ENCODE results near the gene RSU1.

Gene RSU1

GRCh38 chr10:16820421-16820820, 3.2 kb upstream of the RSU1 start:
- FAIRE-seq = no peak

GRCh38 chr10:16820018-16820417, 2.8 kb upstream of the RSU1 start:
- no peak for FAIRE-seq

GRCh38 chr10:16819436-16819835, 2.2 kb upstream of the RSU1 start:
- no peak for FAIRE-seq

DNA sequence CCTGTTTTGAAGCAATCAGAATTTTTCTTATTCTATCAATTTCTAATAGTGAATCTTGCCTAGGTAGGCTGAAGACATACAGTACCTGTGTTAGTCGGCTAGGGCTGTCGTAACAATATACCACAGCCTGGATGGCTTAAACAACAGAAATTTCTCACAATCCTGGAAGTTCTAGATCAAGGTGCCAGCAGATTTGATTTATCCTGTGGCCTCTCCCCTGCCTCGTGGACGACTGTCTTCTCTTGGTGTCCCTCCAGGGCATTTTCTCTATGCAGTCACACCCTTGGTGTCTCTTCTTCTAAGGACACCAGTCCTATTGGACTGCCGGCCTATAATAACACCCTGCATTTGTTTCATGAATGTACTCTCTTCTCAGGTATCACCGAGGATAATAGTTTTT, 1.8 kb upstream of the RSU1 start:
- no peak for FAIRE-seq

DNA sequence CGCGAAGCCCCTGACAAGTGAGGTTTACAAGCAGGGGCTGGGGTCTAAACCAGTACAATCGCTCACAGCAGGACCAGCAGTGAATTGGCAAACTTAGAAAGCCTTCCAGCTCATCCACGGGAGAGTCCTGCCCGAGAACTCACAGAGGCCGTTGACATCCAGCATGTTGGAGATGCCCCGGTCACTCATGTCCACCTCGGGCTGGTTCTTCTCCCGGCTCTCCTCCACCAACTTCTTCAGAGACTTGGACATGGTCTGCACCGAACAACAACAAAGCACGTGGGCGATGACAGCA, 447 bp downstream of the RSU1 start:
- FAIRE-seq = no peak

- FAIRE-seq = no peak
Measured at GRCh38 chr10:16816171-16816570, 1.1 kb downstream of the RSU1 start.

DNA sequence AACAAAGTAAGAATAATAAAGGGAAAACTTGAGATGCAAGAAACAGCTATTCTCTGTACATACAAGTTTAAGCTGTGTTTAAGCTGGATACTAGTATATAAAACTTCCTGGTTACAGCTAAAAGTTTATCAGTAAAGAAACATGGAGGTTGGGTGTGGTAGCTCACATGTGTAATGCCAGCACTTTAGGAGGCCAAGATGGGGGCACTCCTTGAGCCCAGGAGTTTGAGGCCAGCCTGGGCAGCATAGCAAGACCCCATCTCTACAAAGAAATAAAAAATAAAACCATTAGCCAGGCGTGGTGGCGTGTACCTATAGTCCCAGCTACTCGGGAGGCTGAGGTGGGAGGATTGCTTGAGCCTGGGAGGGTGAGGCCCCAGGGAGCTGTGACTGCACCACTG, 3.2 kb downstream of the RSU1 start:
- FAIRE-seq = no peak

GRCh38 chr10:16812676-16813075, 4.5 kb downstream of the RSU1 start:
- FAIRE-seq = no peak

GRCh38 chr10:16811765-16812164, 5.5 kb downstream of the RSU1 start:
- no peak for FAIRE-seq

- no peak for FAIRE-seq
Measured at GRCh38 chr10:16811292-16811691, 5.9 kb downstream of the RSU1 start.

GRCh38 chr10:16809074-16809718, 8.0 kb downstream of the RSU1 start:
- FAIRE-seq = no peak

- no peak for FAIRE-seq
Measured at GRCh38 chr10:16804123-16804522, 13.1 kb downstream of the RSU1 start.

DNA sequence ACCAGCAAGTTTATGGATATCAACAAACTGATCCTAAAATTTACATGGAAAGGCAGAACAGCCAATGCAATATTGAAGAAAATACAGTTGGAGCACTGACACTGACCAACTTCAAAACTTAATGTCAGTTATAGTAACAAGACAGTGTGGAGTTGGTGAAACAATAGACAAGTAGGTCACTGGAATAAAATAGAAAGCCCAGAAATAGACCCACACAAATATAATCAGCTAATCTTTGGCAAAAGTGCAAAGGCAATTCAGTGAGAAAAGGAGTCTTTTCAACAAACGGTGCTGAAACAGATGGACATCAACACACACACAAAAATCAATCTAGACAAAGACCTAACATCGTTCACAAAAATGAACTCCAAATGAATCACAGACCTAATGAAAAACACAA, 13.8 kb downstream of the RSU1 start:
- FAIRE-seq = no peak

- no peak for FAIRE-seq
Measured at GRCh38 chr10:16799621-16800020, 17.6 kb downstream of the RSU1 start.

DNA sequence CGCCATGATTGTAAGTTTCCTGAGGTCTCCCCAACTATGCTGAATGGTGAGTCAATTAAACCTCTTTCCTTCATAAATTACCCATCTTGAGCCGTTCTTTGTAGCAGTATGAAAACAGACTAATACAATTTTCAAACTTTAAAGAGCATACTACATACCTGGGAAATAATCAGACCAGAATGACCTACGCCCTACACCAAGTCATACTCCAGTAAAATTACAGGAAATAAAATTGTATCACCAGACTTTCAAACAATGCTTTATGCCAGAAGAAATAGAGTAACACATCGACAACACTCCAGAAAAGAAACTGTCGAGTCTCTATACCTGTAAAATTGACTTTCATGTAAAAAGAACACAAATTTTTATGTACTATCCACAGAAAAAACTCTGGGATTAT, 18.7 kb downstream of the RSU1 start:
- no peak for FAIRE-seq

DNA sequence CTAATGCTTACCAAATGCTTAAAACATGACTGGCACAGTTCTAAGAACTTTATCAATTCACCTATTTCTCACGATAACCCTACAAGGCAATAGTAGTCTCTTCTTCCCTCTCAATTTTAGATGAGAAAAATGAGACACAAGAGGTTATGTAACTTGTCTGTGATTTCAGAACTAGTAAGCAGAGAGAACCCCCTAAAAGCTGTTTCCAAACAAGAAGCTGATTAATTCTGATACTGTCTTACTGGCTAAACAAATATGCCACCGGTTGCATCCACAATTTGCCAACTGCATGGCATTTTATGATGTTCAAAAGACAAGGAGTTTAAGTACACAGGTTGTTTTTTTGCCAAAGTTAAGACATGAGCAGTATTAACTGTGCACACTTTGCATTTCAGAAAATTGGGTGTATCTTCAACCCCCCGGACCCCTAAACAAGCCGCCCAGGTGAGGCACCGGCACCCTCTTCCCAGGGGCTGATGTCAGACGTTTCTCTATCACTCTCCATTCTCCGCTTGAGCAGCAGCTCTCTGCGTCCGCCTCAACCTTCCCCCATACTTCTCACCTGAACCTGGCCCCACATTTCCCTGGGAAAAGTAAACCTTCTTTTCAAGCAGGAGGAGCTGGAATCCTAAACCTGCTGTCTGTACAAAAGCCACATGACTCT, 21.7 kb downstream of the RSU1 start:
- no peak for FAIRE-seq

GRCh38 chr10:16794005-16794404, 23.2 kb downstream of the RSU1 start:
- no peak for FAIRE-seq

DNA sequence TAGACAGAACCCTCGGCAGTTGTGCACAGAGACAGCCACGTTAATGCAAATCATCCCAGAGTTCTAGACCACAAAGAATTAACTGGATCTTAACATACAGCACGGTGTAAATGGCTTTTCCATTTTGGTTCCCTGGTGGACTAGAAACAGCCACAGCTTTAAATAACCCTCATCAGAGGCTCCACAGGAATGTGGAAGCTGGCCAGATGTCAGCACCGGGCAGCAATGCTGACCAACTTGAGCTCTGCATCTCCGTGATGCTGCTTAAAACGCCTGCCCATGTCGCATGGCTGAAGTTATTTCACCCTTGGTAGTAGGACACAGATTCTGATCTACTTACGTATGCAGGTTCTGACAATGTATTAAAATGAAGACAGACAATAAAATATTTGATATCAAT, 24.5 kb downstream of the RSU1 start:
- FAIRE-seq = no peak

GRCh38 chr10:16789765-16790164, 27.5 kb downstream of the RSU1 start:
- FAIRE-seq = no peak

GRCh38 chr10:16789261-16789660, 28.0 kb downstream of the RSU1 start:
- no peak for FAIRE-seq

GRCh38 chr10:16788778-16789177, 28.4 kb downstream of the RSU1 start:
- no peak for FAIRE-seq

DNA sequence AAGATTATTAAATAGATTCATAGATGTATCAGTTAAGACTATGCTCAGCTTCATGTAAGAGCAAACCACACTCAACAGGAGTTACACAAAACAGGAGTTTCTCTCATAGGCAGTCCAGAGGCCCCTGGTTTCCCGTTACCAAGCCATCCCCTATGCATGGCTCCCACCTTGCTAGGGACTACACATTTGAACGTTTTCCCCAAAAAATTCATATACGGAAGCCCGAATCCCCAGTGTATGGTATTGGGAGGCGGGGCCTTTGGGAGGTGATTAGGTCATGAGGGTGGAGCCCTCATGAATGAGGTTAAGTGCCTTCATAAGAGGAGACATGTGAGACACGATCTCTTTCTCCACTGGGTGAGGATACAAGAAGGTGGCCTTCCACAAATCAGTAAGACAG, 29.1 kb downstream of the RSU1 start:
- FAIRE-seq = no peak

GRCh38 chr10:16787361-16787791, 29.8 kb downstream of the RSU1 start:
- no peak for FAIRE-seq

GRCh38 chr10:16780338-16780880, 36.8 kb downstream of the RSU1 start:
- FAIRE-seq = no peak

GRCh38 chr10:16779384-16779915, 37.8 kb downstream of the RSU1 start:
- no peak for FAIRE-seq

Measured in G401.6 (cell line).